Neural progenitor cell (in vitro differentiated cells): Measurements from ENCODE around the gene ARHGAP23. TPM values are rescaled to one million over a fixed set of nuclear protein-coding genes. Genes with fewer than 3 reads are reported as not detected.
A peak's percentile ranks its signal among the peaks of the same experiment; 100 is the strongest.

Source experiments
- DNase-seq: peaks from one replicate; pipeline ENCODE4 v3.0.0-alpha.2; 2016; ENCODE audit warnings: low spot score
- H2AFZ ChIP-seq: fragments of 200-600 bp; sonication (generic); replicated peaks from 2 replicates; pipeline ENCODE4 v1.6.1; 2016; ENCODE audit warnings: antibody characterized with exemption
- H3F3A ChIP-seq: fragments of 200-600 bp; sonication (generic); 2 replicates; pipeline ENCODE4 v1.6.1; 2016; ENCODE audit warnings: antibody characterized with exemption, low read depth
- H3K27ac ChIP-seq: fragments of 200-600 bp; sonication (generic); 2 replicates; pipeline ENCODE4 v1.5.1; 2016; ENCODE audit warnings: mild to moderate bottlenecking
- H3K27me3 ChIP-seq: fragments of 200-600 bp; sonication (generic); 2 replicates; pipeline ENCODE4 v1.6.1; 2016; ENCODE audit warnings: mild to moderate bottlenecking, moderate library complexity
- H3K36me3 ChIP-seq: fragments of 200-600 bp; sonication (generic); 2 replicates; pipeline ENCODE4 v1.5.1; 2016
- H3K4me1 ChIP-seq: fragments of 200-600 bp; sonication (generic); 2 replicates; pipeline ENCODE4 v1.6.1; 2016; ENCODE audit warnings: mixed run types
- H3K4me2 ChIP-seq: fragments of 200-600 bp; sonication (generic); 2 replicates; pipeline ENCODE4 v1.6.1; 2016
- H3K4me3 ChIP-seq: fragments of 200-600 bp; sonication (generic); 2 replicates; pipeline ENCODE4 v1.5.1; 2016
- H3K79me2 ChIP-seq: fragments of 200-600 bp; sonication (generic); 2 replicates; pipeline ENCODE4 v1.6.1; 2016; ENCODE audit warnings: low read depth
- H3K9ac ChIP-seq: fragments of 200-600 bp; sonication (generic); 2 replicates; pipeline ENCODE4 v1.6.1; 2016
- H3K9me3 ChIP-seq: fragments of 200-600 bp; sonication (generic); 2 replicates; pipeline ENCODE4 v1.5.1; 2016; ENCODE audit warnings: low read depth
- H4K20me1 ChIP-seq: fragments of 200-600 bp; sonication (generic); 2 replicates; pipeline ENCODE4 v1.6.1; 2016; ENCODE audit warnings: low read depth
- H3K27ac Mint-ChIP-seq: 3 replicates; pipeline ENCODE4 v1.8.0; 2021; ENCODE audit warnings: mixed read lengths
- H3K27me3 Mint-ChIP-seq: 2 replicates; pipeline ENCODE4 v1.8.0; 2022; ENCODE audit warnings: low read depth, mild to moderate bottlenecking, inconsistent platforms, moderate library complexity, mixed read lengths; ENCODE audit not compliant: insufficient read depth
- H3K36me3 Mint-ChIP-seq: 3 replicates; pipeline ENCODE4 v1.8.0; 2021; ENCODE audit warnings: mixed read lengths
- H3K4me1 Mint-ChIP-seq: 3 replicates; pipeline ENCODE4 v1.8.0; 2021; ENCODE audit warnings: mixed read lengths
- H3K4me3 Mint-ChIP-seq: 3 replicates; pipeline ENCODE4 v1.8.0; 2021; ENCODE audit warnings: mild to moderate bottlenecking, moderate library complexity, mixed read lengths
- H3K9me3 Mint-ChIP-seq: 3 replicates; pipeline ENCODE4 v1.8.0; 2020; ENCODE audit warnings: mixed read lengths
- EZH2 ChIP-seq: fragments of 200-600 bp; sonication (generic); IDR thresholded peaks from 2 replicates; pipeline ENCODE4 v1.6.1; 2017; ENCODE audit warnings: antibody characterized with exemption, mild to moderate bottlenecking, moderate library complexity
- EZH2phosphoT487 ChIP-seq: fragments of 200-600 bp; sonication (generic); IDR thresholded peaks from 2 replicates; pipeline ENCODE4 v1.6.1; 2017; ENCODE audit warnings: antibody characterized with exemption
- total RNA-seq: library from RNA; depleted of rRNA; stranded (reverse); fragments of >200 nt; gene quantifications from 2 replicates; pipeline ENCODE4 v1.2.3, GENCODE V29; 2015; ENCODE audit warnings: low replicate concordance
- TF ChIP-seq, protein P1 (sequence below): fragments of 200-600 bp; sonication (generic); IDR thresholded peaks from 2 replicates; pipeline ENCODE4 v1.5.1; 2017; ENCODE audit warnings: antibody characterized with exemption, mild to moderate bottlenecking

ARHGAP23 gene
- total RNA-seq, 1 donor from 2014 or later: 6.1 TPM

DNA sequence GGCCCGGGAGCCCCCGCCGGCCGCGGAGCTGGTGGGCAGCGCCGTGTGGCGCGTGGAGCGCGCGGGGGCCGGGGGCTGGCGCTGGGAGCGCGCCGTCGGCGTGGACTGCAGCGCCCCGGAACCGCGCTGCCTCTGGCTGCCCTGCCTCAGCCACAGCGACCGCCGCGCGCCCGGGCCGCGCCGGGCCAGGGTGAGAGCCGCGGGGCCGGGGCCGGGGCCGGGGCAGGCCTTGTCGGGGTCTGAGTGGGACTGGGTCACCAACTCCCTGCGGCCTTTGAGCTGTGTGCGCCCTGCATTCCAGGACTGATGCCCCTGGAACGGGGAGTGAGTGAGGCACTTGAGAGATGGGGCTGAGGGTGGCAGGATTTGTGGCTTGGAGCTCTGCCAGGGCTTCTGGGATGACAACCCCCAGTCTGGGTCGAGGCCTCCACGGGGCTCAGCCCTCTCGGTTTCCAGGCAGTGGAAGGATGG lies 25.7 kb downstream of the ARHGAP23 start:
- H3K9ac ChIP-seq: no peak overlapping the region
- no peak overlapping the region for H3K27ac ChIP-seq
- peak; percentile 45 for DNase-seq
- no peak for TF ChIP-seq EZH2
- no peak for TF ChIP-seq EZH2phosphoT487
- TF ChIP-seq, protein P1, sequence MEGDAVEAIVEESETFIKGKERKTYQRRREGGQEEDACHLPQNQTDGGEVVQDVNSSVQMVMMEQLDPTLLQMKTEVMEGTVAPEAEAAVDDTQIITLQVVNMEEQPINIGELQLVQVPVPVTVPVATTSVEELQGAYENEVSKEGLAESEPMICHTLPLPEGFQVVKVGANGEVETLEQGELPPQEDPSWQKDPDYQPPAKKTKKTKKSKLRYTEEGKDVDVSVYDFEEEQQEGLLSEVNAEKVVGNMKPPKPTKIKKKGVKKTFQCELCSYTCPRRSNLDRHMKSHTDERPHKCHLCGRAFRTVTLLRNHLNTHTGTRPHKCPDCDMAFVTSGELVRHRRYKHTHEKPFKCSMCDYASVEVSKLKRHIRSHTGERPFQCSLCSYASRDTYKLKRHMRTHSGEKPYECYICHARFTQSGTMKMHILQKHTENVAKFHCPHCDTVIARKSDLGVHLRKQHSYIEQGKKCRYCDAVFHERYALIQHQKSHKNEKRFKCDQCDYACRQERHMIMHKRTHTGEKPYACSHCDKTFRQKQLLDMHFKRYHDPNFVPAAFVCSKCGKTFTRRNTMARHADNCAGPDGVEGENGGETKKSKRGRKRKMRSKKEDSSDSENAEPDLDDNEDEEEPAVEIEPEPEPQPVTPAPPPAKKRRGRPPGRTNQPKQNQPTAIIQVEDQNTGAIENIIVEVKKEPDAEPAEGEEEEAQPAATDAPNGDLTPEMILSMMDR: no peak
- Mint-ChIP-seq H3K36me3 (peaks cover 2% of the 10 kb centered on the region), H3K27ac (peak overlapping the region; percentile 63), H3K4me3 (peak overlapping the region; percentile 61), H3K9me3 (no peaks in the 10 kb centered on the region), H3K27me3 (peaks cover 44% of the 10 kb centered on the region), H3K4me1 (peaks cover 67% of the 10 kb centered on the region)
- H3F3A ChIP-seq: peaks cover 47% of the 10 kb centered on the region
- no peaks in the 10 kb centered on the region for H3K36me3 ChIP-seq
- H3K79me2 ChIP-seq: peaks cover 22% of the 10 kb centered on the region
- no peaks in the 10 kb centered on the region for H3K9me3 ChIP-seq
- peaks cover 65% of the 10 kb centered on the region for H3K4me1 ChIP-seq
- peak overlapping the region; percentile 47 for H3K4me3 ChIP-seq
- H4K20me1 ChIP-seq: no peaks in the 10 kb centered on the region
- H2AFZ ChIP-seq: no peak overlapping the region
- peaks cover 10% of the 10 kb centered on the region for H3K27me3 ChIP-seq
- H3K4me2 ChIP-seq: peak overlapping the region; percentile 77

DNA sequence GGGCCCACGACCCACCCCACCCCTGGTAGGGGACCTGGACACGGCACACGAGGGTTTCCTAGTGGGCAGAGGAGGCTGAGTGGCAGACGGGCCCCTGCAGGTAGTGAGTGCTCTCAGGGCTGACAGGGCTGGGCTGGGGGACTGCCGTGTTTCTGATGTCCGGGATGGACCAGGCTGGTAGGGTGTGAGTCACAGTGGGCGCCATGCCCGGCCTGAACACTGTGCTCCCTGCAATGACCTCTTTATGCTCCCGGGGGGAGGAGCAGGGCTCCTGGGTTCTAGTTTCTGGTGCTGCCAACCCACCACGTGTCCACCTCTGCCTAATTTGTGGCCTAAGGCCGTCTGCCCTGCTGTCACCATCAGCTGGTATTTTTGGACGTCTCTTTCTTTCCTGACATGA lies 26.3 kb downstream of the ARHGAP23 start:
- H3K36me3 ChIP-seq: no peaks in the 10 kb centered on the region
- DNase-seq: no peak
- peaks cover 10% of the 10 kb centered on the region for H3K27me3 ChIP-seq
- H3K9me3 ChIP-seq: no peaks in the 10 kb centered on the region
- H4K20me1 ChIP-seq: no peaks in the 10 kb centered on the region
- H3K4me1 ChIP-seq: peaks cover 65% of the 10 kb centered on the region
- H3F3A ChIP-seq: peaks cover 47% of the 10 kb centered on the region
- peak overlapping the region; percentile 61 for H3K4me3 Mint-ChIP-seq
- H3K4me1 Mint-ChIP-seq: peaks cover 67% of the 10 kb centered on the region
- H3K27me3 Mint-ChIP-seq: peaks cover 41% of the 10 kb centered on the region
- H3K4me3 ChIP-seq: peak overlapping the region; percentile 47
- peaks cover 22% of the 10 kb centered on the region for H3K79me2 ChIP-seq
- no peak overlapping the region for H2AFZ ChIP-seq
- H3K9ac ChIP-seq: no peak overlapping the region
- no peak overlapping the region for H3K27ac ChIP-seq
- H3K36me3 Mint-ChIP-seq: peaks cover 2% of the 10 kb centered on the region
- no peaks in the 10 kb centered on the region for H3K9me3 Mint-ChIP-seq
- TF ChIP-seq, protein P1: no peak
- TF ChIP-seq EZH2: no peak
- TF ChIP-seq EZH2phosphoT487: no peak
- no peak overlapping the region for H3K27ac Mint-ChIP-seq
- peak overlapping the region; percentile 77 for H3K4me2 ChIP-seq

DNA sequence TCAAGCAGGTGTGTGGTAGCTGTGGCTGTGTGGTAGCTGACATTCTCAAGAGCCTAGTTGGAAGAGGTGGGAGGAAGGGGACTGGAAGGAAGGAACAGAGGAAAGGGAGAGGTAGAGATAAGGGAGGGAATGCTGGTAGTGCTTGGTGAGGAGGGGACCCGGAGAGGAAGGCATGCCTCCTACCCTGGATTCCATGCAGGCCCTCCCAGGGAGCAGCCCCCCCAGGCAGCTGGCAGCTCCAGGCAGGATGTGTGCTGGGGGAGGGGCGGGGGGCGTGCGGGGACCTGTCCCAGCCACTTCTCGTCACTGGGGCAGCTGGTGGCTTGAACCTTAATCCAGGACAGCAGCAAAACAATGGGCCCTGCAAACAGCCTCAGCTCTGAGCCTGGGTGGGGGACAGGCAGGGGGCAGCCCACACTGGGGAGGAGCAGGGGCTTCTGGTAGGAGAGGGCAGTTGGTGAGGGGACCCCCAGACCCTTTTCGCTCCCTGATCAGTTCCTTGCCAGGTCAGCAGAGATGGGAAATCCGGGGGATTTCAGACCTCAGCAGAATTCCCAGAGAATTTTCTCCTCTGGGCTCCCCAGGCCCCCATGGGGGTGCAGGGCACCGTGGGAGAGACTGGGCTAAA lies 27.1 kb downstream of the ARHGAP23 start:
- Histone ChIP-seq H3K36me3 (no peaks in the 10 kb centered on the region), H2AFZ (no peak overlapping the region), H4K20me1 (no peaks in the 10 kb centered on the region), H3K4me3 (no peak overlapping the region), H3K9ac (no peak overlapping the region), H3K27ac (no peak overlapping the region), H3K4me1 (peaks cover 63% of the 10 kb centered on the region), H3K79me2 (peaks cover 22% of the 10 kb centered on the region), H3F3A (peaks cover 42% of the 10 kb centered on the region), H3K4me2 (peak overlapping the region; percentile 77), H3K9me3 (no peaks in the 10 kb centered on the region), H3K27me3 (peaks cover 10% of the 10 kb centered on the region)
- Mint-ChIP-seq H3K27me3 (peaks cover 39% of the 10 kb centered on the region), H3K36me3 (peaks cover 2% of the 10 kb centered on the region), H3K9me3 (no peaks in the 10 kb centered on the region), H3K4me3 (peak overlapping the region; percentile 61), H3K4me1 (peaks cover 68% of the 10 kb centered on the region), H3K27ac (no peak overlapping the region)
- DNase-seq: peak; percentile 59
- TF ChIP-seq, protein P1: no peak
- TF ChIP-seq EZH2phosphoT487 (no peak), EZH2 (no peak)
